HEK293T (cell line): ENCODE results near the gene GAB3.

ENCODE experiments used
- ARNT ChIP-seq: fragments of 450-650 bp; IDR thresholded peaks from 2 replicates; pipeline ENCODE4 v1.6.1; 2017; ENCODE audit warnings: mild to moderate bottlenecking
- BHLHE40 ChIP-seq: fragments of 450-650 bp; IDR thresholded peaks from 2 replicates; pipeline ENCODE4 v1.6.1; 2016; ENCODE audit warnings: mild to moderate bottlenecking, moderate library complexity, borderline replicate concordance
- CTBP1 ChIP-seq: fragments of 450-650 bp; IDR thresholded peaks from 2 replicates; pipeline ENCODE4 v1.6.1; 2016; ENCODE audit warnings: borderline replicate concordance
- ELF4 ChIP-seq: fragments of 450-650 bp; IDR thresholded peaks from 2 replicates; pipeline ENCODE4 v1.6.1; 2017; ENCODE audit warnings: antibody characterized with exemption
- FOXA1 ChIP-seq: fragments of 450-650 bp; IDR thresholded peaks from 2 replicates; pipeline ENCODE4 v1.6.1; 2016; ENCODE audit warnings: mild to moderate bottlenecking
- FOXK2 ChIP-seq: fragments of 450-650 bp; IDR thresholded peaks from 2 replicates; pipeline ENCODE4 v1.6.1; 2016; ENCODE audit warnings: mild to moderate bottlenecking
- FOXM1 ChIP-seq: fragments of 450-650 bp; IDR thresholded peaks from 2 replicates; pipeline ENCODE4 v1.6.1; 2017; ENCODE audit warnings: mild to moderate bottlenecking, borderline replicate concordance
- L3MBTL2 ChIP-seq: fragments of 450-650 bp; conservative IDR thresholded peaks from 2 replicates; pipeline ENCODE4 v1.6.1; 2016; ENCODE audit warnings: mild to moderate bottlenecking
- LEF1 ChIP-seq: fragments of 450-650 bp; IDR thresholded peaks from 2 replicates; pipeline ENCODE4 v1.6.1; 2017; ENCODE audit warnings: mild to moderate bottlenecking, borderline replicate concordance
- NFRKB ChIP-seq: fragments of 450-650 bp; IDR thresholded peaks from 2 replicates; pipeline ENCODE4 v1.6.1; 2016; ENCODE audit warnings: mild to moderate bottlenecking, moderate library complexity
- SP1 ChIP-seq: fragments of 450-650 bp; IDR thresholded peaks from 2 replicates; pipeline ENCODE4 v1.6.1; 2017
- SUZ12 ChIP-seq: fragments of 450-650 bp; IDR thresholded peaks from 2 replicates; pipeline ENCODE4 v1.6.1; 2016; ENCODE audit warnings: mild to moderate bottlenecking
- TARDBP ChIP-seq: fragments of 450-650 bp; IDR thresholded peaks from 2 replicates; pipeline ENCODE4 v1.6.1; 2016
- TF ChIP-seq, protein P1 (sequence below): fragments of 450-650 bp; IDR thresholded peaks from 2 replicates; pipeline ENCODE4 v1.6.1; 2016

GRCh38 chrX:154762537-154763296 lies 11.8 kb upstream of the GAB3 start, which contains the start of gene DKC1:
- no peak for TF ChIP-seq SUZ12
- no peak for TF ChIP-seq ELF4
- no peak for TF ChIP-seq FOXK2
- no peak for TF ChIP-seq SP1
- TF ChIP-seq BHLHE40: no peak
- no peak for TF ChIP-seq FOXA1
- no peak for TF ChIP-seq TARDBP
- no peak for TF ChIP-seq LEF1
- TF ChIP-seq NFRKB: no peak
- TF ChIP-seq, protein P1, sequence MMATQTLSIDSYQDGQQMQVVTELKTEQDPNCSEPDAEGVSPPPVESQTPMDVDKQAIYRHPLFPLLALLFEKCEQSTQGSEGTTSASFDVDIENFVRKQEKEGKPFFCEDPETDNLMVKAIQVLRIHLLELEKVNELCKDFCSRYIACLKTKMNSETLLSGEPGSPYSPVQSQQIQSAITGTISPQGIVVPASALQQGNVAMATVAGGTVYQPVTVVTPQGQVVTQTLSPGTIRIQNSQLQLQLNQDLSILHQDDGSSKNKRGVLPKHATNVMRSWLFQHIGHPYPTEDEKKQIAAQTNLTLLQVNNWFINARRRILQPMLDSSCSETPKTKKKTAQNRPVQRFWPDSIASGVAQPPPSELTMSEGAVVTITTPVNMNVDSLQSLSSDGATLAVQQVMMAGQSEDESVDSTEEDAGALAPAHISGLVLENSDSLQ: no peak
- no peak for TF ChIP-seq FOXM1
- TF ChIP-seq ARNT: 0 out of 2 replicates have a peak, but pooled peaks have one; percentile 22
- TF ChIP-seq L3MBTL2: peak; percentile 80
- TF ChIP-seq CTBP1: no peak
